ENCODE results near the gene OMA1.
"Not testable (repeated sequence)": the region's sequence is repeated elsewhere in the genome, so short reads cannot be mapped to it uniquely, and the experiment has no call there.

The OMA1 gene

GRCh38 chr1:58546520-58547308, at the start of gene OMA1:
Gene OMA1, minus strand, starts transcription at chr1:58546726. Its CDS starts 7,432 bp downstream, at chr1:58539294.
- peak; percentile 98 for DNase-seq

GRCh38 chr1:58594546-58594945, 48.0 kb upstream of the OMA1 start:
- DNase-seq: no peak

- DNase-seq: no peak
Measured at GRCh38 chr1:58592522-58593134, 46.1 kb upstream of the OMA1 start.

DNA sequence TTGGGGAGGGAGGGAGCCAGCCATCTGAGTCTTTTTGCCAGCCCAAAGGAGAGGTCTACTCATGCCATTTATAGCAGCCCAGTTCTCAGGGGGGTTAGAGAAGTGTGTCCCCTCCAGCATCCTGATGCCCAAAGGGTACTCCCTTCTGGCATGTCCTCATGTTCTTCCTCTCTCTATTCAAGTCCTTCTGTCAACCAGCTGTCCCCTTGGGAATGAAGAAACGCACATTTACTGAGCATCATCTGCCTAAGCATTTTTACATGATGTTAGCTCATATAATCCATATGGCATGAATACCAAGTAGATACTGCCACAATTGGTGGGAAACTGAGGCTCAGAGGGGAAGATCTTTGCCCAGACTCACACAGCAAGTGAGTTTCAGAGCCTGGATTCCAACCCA, 45.3 kb upstream of the OMA1 start:
- no peak for DNase-seq

DNA sequence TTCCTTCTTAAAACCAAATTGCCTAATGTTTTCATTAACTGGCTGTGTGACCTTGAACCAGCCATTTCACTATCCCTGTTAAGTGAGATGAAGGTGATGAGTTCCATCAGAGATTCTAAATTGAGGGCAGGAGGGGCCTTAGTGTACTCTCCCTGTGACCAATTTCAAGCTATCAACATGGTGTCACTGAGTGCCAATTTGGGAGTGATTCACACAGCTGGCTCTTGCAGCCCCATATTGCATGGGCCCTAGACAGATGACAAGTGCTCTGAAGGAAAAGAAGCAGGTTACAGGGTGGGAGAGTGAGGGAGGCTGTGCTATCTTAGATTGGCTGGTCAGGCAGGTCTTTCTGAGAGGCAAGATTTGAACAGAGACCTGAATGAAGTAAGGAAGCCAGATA, 43.5 kb upstream of the OMA1 start:
- no peak for DNase-seq

GRCh38 chr1:58588396-58588795, 41.9 kb upstream of the OMA1 start:
- DNase-seq: no peak

DNA sequence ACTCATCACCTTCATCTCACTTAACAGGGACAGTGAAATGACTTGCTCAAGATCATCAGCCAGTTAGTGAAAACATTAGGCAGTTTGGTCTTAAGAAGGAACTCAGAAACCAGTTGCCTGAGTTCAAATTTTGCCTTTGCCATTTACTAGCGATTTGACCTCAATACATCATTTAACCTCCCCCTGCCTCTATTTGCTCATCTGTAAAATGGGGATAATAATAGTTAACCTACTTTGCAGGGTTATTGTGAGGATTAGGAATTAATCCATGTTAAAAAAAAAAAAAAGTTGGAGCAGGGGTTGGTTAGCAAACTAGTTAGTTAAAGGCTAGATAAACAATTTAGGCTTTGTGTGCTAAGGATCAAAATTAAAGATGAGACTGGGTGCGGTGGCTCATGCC, 41.1 kb upstream of the OMA1 start:
- DNase-seq: no peak

DNA sequence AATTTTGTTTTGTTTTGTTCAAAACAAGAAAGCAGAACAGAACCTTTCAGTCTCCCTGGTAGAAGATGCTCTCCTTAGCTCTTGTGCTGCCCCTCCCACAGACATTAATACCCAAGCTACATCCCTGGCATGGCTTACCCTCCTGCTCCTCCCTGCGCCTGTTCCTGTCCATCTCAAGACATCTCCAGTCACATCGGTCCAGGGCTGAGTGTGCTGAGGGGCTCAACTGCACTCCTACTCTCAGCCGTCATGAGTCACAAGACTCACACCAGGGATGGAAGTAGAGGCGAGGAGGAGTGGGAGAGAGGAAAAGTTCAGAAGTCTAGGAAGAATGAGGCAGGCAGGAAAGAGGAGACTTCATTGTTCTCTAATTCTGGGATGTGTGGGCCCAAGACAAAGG, 39.7 kb upstream of the OMA1 start:
- no peak for DNase-seq

DNA sequence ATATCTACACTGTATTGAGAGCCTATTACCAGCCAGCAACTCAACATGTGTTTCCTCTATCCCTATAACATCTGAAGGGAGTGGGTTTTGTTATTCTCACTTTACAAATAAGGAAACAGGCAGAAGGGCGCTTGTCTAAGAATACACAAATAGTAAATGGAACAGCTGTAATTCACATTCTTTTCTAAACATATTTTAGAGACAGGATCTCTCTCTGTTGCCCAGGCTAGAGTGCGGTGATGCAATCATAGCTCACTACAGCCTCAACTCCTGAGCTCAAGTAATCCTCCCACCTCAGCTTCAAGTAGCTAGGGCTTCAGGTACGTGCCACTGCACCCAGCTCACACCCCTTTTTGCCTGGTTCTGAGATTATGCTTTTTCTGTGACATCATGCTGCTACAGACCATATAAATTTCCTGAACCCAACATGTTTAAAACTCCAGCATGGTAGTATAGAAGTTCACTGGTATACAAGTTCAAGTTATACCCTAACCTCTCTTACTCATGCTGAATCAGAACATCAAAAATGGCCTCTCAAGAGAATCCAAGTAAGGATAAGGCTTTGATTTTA, 39.1 kb upstream of the OMA1 start:
- no peak for DNase-seq

GRCh38 chr1:58585166-58585565, 38.6 kb upstream of the OMA1 start:
- no peak for DNase-seq

GRCh38 chr1:58584082-58584895, 37.8 kb upstream of the OMA1 start:
- peak; percentile 27 for DNase-seq

GRCh38 chr1:58583496-58583895, 37.0 kb upstream of the OMA1 start:
- no peak for DNase-seq

DNA sequence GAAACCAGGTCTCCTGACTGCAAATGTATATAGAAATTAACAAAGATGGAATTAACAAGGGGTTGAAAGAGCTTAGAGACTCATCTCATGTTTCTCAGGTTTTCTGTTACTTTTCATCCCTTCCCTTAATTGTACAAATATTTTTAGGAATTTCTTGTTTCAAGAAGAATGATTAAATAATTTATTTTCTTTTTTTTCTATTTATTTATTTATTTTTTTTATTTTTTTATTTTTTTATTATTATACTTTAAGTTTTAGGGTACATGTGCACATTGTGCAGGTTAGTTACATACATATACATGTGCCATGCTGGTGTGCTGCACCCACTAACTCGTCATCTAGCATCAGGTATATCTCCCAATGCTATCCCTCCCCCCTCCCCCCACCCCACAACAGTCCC, 35.6 kb upstream of the OMA1 start:
- not testable (repeated sequence) for DNase-seq

DNA sequence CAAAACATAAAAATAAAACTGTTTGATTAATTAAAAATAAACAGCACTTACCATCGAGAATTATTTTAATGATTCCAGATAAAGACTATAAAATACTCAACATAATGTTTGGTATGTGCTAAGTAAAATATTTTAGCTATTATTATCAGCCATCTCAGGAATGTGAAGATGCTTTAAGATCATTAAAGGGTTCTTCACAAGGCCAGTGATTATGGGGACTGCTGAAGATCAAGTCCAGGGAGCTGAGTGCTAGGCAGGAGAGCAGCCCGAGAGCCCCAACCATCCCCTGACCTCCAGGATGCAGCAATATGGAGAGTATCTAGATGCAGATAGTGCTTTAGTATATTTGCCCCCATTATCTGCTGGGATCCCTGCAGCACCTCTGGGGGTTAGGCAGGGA, 35.1 kb upstream of the OMA1 start:
- no peak for DNase-seq

DNA sequence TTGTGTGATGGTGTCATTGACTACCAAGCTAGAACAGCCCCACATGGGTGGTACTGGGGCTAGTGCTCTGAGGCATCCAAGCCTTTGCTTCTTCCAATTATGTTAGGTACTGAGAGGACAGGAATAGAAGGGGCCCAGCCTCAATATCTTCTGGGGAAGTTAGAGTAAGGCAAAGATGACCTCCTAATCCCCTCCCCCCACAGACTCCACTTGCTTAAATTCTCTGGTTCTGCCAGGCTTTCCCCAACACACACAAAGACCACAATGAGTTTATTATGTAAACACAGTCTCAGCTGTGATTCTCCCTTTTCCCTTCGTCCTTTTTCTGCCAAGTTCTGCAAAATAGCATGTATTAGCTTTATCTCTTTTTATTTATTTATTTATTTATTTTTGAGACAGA, 33.7 kb upstream of the OMA1 start:
- no peak for DNase-seq

DNA sequence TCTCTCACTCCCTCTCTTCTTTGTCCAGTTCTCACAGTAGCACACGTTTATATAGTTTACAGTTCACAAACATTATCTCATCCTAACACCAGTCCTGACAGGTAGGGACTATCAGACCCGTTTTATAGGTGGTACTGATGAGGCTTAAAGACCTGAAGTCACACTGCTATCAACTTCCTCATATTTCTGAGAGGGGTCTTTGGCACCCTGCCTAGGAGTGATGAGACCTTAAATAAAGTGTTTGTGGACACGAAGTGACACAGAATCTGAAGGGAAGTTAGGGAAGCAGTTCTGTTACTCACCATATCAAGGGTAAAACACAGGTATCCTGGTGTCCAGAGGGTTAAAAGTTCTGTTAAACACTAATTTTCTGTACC, 31.1 kb upstream of the OMA1 start:
- DNase-seq: no peak

DNA sequence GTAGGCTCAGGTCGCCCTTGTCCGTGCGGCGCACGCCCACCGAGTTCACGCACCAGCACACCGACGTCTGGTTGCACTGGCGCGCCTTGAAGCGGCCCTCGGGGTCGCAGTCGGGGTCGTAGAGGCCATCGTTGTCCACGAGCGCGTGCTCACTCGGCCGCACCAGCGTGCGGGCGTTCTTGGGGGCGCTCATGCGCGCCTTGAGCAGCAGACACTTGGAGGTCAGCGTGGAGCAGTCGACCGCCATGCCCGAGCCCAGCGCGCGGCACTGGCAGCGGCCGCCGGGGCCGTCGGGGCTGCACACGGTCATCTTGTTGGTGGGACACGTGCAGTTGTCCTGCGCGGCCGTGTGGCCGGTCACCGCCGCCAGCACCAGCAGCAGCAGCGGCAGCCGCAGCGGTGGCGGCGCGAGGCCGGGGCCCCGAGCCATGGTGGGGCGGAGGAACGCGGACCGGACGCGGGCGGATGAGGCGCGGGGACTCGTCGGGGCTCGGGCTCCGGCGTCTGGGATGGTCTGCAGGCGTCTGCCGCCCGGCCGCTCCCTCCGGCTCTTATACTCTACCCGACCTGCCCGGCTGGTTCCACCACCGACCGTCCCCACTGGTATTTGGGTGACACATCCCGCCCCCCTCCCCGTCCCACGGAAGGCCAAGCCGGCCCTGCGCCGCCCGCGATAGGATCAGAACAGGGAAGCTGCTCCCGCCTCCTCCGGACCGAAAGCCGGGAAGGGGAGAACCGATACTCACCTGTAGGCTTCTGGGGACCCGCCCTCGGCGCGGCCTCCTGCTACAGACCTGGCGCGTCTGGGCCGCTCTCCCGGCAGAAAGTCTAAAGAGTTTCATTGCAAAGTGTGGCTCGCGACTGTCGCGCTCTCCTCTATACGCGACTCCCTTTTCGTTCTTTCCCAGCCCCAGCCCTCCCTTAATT, 30.5 kb upstream of the OMA1 start, which contains the start of gene TACSTD2:
Gene TACSTD2, minus strand, starts transcription at position 526 of the 927 bp plus-strand sequence. Its CDS starts 96 bp downstream, at position 430.
- no peak for DNase-seq

DNA sequence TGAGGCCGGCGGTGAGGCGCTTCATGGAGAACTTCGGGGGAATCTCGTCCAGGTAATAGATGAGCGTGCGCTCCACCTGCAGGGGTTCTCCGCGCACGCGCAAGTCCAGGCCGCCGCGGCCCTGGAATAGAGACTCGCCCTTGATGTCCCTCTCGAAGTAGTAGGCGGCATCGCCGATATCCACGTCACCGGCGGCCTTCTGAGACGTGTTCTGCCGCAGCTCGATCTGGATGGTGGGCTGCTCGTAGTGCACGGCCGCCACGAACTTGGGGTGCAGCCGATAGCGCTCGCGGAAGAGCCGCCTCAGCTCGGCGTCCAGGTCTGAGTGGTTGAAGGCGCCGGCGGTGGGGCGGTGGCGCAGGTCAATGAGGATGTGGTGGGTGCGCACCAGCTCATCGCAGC, 29.8 kb upstream of the OMA1 start:
- no peak for DNase-seq

DNA sequence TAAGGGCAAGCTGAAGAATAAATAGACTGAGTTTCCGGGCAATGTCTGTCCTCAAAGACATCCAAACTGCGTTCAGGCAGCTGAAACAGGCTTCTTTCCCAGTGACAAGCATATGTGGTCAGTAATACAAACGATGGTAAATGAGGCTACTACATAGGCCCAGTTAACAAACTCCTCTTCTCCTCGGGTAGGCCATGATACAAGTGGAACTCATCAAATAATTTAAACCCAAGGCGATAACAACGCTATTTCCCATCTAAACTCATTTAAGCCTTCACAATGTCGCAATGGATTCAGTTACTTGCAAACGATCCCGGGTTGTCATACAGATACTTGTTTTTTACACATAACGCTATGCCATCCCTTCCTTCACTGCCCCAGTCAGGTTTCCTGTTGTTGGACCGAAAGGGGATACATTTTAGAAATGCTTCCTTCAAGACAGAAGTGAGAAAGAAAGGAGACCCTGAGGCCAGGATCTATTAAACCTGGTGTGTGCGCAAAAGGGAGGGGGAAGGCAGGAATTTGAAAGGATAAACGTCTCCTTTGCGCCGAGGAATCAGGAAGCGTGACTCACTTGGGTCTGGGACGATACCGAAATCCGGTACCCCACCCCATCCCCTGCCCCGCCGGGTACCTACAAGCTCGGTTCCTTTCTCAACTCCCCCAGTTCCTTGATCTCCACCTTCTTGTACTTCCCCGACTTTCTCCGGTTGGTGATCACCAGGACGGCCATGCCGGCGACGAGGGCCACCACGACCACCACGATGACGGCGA, 29.2 kb upstream of the OMA1 start:
- DNase-seq: no peak

DNA sequence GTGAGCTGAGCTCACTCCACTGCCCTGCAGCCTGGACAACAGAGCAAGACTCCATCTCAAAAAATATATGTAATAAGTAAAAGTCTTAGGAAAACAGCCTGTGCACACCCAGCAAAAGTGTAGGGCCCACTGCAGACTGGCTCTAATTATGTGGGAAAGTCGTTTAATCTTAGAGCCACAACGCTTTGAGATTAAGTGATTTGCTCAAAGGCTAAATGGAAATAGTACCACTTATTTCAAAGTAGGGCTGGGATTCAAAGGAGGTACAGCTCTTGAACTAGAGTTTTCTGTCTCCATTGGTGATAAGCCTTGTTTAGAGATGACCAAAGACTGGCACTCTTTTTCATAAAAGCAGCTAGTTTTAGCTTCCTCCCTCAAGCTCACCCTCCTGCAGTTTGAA, 28.3 kb upstream of the OMA1 start:
- no peak for DNase-seq

Measured in activated CD4-positive, alpha-beta T cell treated with anti-CD3 and anti-CD28 coated beads, Interleukin-2, Interleukin-6, amounts not matched to agents 100 ng/mL and 50 ng/mL, durations not matched to agents 16 hours and 8 hours (primary cell).